Stimulated activated CD4-positive, alpha-beta T cell treated with anti-CD3 and anti-CD28 coated beads, TNF-alpha, amount 100 ng/mL, for 24 hours (primary cell): ENCODE data around the gene LTBP1.

ENCODE experiments used
- DNase-seq, 3 experiments: peaks; one replicate each; pipeline ENCODE4 v3.0.0-alpha.2; 2020; ENCODE audit warnings: low read depth in 3 of 3

The LTBP1 gene

DNA sequence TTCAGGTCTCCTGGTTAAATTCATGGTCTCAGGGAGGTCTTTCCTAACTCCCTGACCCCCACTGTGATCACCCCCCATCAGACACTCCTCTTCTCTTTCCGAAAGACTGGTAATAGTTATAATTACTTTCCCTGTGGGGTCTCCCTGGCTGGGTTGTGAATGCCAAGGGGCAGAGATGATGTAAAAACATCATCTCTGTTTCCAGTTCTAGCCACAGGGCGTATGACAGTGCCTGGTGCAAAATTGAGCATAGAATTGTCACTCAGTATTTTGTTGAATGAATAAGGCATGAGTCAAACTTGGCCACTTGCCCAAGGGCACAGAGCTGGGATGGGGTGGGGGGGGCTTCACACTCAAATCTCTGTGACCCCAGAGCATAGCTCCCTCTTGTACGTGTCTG lies 65.2 kb downstream of the LTBP1 start:
- no peak for DNase-seq

- no peak for DNase-seq
These were observed 66.9 kb downstream of the LTBP1 start for GRCh38 chr2:33013684-33014110.

DNA sequence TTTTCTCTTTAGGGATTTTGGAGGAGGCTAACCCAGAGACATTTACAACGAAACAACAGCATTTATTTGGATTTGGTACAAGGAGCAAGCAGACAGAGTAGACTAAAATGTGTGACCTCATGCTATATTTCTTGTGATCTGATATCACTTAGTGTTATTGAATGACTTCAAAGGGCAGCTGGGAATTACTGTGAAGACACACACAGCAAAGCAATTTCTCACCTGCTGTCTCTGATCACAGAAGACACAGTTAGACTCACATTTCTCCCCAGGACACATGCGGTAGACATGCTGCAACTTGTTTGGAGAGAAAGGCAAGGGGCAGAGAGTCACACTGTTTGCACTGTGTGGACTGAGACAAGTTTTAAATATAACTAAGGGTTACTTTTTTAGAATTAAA lies 67.5 kb downstream of the LTBP1 start:
- no peak for DNase-seq

- DNase-seq = no peak
These were observed 68.8 kb downstream of the LTBP1 start for GRCh38 chr2:33015421-33016142.

GRCh38 chr2:33018271-33018670 lies 71.5 kb downstream of the LTBP1 start:
- no peak for DNase-seq

DNA sequence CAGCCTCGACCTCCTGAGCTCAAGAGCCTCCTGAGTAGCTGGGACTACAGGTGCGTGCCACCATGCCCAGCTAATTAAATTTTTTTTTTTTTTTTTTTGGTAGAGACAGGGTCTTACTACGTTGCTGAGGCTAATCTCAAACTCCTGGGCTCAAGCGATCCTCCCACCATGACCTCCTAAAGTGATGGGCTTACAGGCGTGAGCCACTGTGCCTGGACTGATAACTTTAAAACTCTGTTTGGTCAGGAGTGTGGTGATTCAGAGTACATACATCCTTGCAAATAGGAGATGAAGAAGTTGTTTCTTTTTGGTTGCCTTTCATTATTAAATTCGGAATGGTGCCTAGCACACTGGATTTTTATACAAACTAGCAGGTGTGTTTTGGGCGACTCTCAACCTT lies 73.0 kb downstream of the LTBP1 start:
- DNase-seq = no peak

- no peak for DNase-seq
These were observed 74.1 kb downstream of the LTBP1 start for GRCh38 chr2:33020883-33021282.

DNA sequence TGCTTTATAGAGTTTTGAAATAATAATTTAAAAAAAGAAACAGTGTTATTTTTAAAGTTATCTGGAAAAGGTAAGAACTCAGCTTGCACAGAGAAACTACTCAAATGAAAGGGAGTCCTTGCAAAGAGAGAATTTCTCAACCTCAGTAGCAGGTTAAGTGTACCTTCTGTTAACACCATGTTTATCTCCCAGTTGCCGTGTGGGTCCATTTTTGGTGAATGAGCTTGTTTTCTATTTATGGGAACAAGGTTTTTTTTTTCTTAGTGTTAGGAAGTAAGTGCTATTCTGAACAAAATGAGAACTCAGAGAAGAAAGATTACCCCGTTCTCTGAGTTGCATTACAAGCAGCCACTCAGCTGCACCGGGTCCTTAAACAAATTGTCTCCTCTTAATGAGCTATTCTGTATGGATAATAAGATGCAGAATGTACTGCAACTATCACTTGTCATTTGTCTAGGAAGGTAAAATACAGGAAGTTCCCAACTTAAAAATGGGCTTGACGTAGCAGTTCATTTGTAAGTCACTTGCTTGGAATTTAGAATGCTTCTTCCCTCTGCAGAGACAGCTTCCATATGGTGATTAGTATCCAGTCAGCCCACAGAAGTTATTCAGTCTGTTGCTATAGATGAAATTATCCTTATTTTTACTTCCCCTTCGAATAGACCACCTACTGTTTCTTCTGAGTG lies 74.9 kb downstream of the LTBP1 start:
- DNase-seq = no peak

DNA sequence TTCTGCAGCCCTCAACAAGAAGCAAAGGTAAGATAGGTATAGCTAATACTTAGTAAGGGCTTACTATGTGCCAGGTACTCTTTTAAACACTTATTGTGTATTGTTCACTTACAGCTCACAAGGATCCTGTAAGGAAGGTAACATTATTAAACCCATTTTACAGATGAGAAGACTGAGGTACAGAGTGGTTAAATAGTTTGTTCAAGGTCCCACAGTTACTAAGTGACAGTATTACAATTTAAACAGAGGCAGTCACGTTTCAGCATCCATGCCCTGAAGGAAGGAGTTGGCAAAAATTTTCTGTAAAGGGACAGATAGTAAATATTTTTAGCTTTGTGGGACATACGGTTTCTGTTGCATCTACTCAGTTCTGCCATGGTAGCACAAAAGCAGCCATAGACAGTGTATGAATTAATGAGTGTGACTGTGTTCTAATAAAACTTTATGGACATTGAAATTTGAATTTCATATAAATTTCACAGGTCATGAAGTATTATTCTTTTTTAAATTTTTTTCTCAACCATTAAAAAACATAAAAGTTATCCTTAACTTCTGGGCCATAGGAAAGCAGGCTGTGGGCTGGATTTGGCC lies 75.7 kb downstream of the LTBP1 start:
- DNase-seq = no peak

DNA sequence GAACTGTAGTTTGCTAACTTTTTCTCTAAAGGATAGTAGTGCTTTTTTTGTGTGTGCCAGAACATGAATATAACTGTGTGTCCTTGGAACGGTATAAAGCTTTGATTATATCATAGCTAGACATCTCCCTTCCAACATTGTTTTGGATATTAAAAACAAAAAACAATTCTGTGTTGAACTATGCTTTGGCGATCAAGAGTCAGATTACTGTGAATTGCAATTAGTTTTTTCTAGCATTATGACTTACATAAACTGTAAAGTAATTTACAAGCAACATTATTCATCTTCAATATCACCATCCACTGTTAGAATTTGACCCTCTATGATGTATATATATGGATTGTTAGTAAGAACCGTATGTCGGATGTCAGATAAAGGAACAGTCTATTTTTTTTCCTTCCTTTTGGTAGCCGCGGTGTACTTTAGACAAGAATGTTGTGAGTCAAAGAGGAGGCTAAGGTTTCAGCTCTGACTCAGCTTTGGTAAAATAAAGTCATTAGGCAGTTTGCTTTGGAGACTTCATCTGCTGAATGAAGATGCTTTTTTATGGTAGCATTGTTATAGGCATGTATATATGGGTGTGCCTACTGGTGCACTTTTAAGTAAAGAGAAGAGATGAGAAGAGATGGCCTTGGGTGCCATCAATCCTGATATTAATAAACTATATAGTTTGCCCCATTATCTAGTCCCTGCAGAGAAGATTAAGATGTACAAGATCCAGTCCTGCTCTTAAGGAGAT lies 76.4 kb downstream of the LTBP1 start:
- no peak for DNase-seq

- no peak for DNase-seq
These were observed 77.2 kb downstream of the LTBP1 start for GRCh38 chr2:33023728-33024500.

GRCh38 chr2:33024758-33025157 lies 78.0 kb downstream of the LTBP1 start:
- no peak for DNase-seq

- no peak for DNase-seq
These were observed 82.7 kb downstream of the LTBP1 start for GRCh38 chr2:33029459-33029858.

DNA sequence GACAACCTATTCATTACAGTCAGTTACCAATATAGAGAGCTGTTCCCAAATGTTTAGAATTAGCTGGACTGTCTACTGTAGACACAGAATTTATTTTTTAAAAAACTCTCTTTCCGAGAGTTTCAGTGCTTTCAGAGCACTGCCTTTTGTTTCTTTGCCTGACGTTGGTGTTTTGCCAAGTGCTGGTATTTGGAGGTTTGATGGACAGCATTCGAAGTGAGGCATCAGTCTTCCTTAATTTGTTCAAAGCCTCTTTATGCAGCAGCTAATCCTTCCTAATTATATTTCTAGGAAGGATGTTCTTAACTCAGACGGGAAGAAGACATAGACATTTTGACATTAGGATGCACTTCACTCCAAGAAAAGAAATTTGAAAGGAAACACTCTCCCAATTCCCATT lies 83.2 kb downstream of the LTBP1 start:
- DNase-seq = no peak

DNA sequence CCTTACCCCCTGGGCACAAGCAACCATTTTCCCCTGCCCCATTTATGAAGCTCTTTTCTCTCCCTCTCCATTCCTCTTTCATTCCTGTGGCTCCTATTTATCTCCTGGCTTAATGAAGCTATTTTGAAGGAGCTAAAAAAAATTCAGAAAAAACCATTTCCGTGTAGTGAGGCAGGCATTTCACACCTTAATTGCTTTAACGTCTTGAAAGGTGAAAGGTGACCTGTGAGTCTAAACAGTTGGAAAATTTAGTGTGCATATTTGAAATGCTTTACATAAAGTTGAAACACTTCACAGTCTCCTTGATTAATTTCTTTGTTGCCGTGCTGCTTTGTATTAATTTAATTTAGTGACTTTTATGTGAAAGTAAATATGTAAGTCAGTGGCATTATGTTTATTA lies 83.6 kb downstream of the LTBP1 start:
- DNase-seq = no peak

- no peak for DNase-seq
These were observed 85.5 kb downstream of the LTBP1 start for GRCh38 chr2:33032245-33032644.

GRCh38 chr2:33033606-33034081 lies 86.9 kb downstream of the LTBP1 start:
- no peak for DNase-seq

GRCh38 chr2:33034784-33035183 lies 88.0 kb downstream of the LTBP1 start:
- DNase-seq = no peak

DNA sequence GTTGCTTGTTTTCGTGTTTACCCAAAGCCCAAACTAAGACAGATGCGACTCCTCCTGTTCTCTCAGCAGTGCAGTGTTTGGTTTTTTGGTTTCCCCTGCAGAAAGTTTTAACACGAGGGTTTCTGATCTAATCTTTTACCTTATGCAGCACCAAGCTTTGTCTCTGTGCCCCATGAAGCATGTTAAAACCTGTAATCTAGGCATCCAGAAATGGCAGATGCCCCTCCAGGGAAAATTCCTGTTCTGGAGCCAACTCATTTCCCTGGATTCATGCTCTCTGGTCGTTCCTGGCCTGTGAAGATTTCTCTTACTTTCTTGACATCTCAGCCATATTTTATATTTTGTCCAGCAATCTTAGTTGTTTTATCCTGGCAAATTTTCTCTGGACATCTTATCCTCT lies 91.5 kb downstream of the LTBP1 start:
- DNase-seq = no peak

- DNase-seq = no peak
These were observed 92.0 kb downstream of the LTBP1 start for GRCh38 chr2:33038799-33039198.

DNA sequence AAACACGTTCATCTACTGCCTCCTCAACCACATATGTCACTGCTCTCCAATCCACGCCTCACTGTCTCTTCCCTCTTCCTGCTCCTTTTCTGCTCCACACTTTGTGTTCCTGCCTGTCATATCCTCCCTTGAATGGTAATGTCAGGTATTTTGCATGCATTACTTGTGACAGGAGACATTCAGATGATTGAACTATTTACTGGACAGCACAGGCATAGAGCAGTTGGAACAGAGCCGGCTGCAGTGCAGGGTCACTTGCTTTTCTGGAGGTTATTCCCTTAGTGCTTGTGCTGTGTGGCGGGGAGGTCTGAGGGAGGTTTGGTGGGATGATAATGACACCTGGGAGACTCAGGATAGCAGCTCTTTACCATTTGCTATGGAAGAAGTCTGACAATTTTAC lies 93.8 kb downstream of the LTBP1 start:
- DNase-seq = no peak

- no peak for DNase-seq
These were observed 95.5 kb downstream of the LTBP1 start for GRCh38 chr2:33042265-33042664.
